RWPE1 (cell line): ENCODE results near the gene FYB2.
"Not testable (repeated sequence)": the region's sequence is repeated elsewhere in the genome, so short reads cannot be mapped to it uniquely, and the experiment has no call there.

Experiments
- CTCF ChIA-PET: fragments of 350-600 bp; sonication (Branson Sonifier 250); formaldehyde crosslinking; extraction: SDS; loops from one replicate; lab custom pipeline; 2021; lab: Yijun Ruan, JAX
- POLR2A ChIA-PET: fragments of 400-600 bp; formaldehyde crosslinking; extraction: SDS; loops from one replicate; lab custom pipeline; 2020; ENCODE audit warnings: antibody characterized with exemption; ENCODE audit not compliant: low non-redundant PET; lab: Yijun Ruan, JAX
- DNase-seq: peaks from one replicate; pipeline ENCODE4 v3.0.0; 2012; ENCODE audit warnings: low spot score
- H3K27ac ChIP-seq: fragments of 450-650 bp; 2 replicates; pipeline ENCODE4 v1.5.1; 2017
- CTCF ChIP-seq: fragments of 450-650 bp; conservative IDR thresholded peaks from 2 replicates; pipeline ENCODE4 v1.5.1; 2017; ENCODE audit warnings: low read depth, mild to moderate bottlenecking

The FYB2 gene

GRCh38 chr1:56780826-56781225 lies 38.4 kb downstream of the FYB2 start:
- H3K27ac ChIP-seq, result no peak overlapping the region
- CTCF ChIA-PET, result interaction anchor here (0.6 kb wide), 1 partner anchor 133 kb away, joined by 3 read pairs; no protein-coding TSS in a partner anchor
- DNase-seq, result no peak
- TF ChIP-seq CTCF, result no peak
- POLR2A ChIA-PET, result no interaction called here

DNA sequence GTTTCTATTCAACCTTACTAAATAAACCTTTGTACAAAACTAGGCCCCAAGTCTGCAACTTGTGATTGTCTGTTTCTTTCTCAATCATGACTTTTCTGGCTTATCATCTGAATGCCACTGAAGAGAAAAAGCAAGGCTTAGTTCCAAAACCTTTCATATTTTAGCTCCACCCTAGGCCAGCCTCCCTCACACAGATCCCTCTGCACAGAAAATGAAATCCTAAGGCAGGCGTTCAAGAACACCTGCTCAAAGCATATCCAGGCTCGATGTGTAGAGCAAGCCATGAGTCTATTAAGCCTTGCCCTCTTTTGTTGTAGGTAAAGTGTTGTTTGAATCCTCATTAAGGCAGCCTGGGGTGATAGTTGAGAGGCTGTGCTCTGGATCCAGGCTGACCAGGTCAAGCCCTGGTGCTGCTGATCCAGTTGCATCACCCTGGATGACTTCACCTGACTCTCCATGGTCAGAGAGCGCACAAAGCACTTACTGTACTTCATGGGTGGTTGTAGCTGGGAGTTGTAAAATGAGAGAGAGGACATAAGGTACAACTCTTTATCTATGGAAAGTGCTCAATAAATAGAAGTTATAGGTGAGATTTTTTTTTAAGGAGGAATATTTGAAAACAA lies 39.0 kb downstream of the FYB2 start:
- H3K27ac ChIP-seq, result no peak overlapping the region
- DNase-seq, result no peak
- CTCF ChIA-PET, result interaction anchor here (0.6 kb wide), 1 partner anchor 133 kb away, joined by 3 read pairs; no protein-coding TSS in a partner anchor
- POLR2A ChIA-PET, result no interaction called here
- no peak for TF ChIP-seq CTCF

DNA sequence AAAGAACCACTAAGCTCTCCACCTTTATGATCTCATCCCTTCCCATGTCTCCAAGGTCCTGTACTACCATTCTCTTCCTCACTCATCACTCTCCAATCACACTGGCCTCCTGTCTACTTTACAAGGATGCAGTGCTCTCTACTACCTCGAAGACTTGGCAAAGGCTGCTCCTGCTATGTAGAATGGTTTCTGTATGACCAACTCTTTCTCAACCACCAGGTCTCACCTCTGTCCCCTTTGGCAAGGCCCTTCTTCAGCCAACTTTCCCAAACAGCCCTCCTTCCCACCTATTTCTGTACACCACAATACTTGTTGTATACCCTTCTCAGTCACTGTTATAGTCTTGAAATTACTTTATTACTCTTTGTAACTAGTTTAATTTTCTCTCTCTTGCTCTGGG lies 41.2 kb downstream of the FYB2 start:
- POLR2A ChIA-PET, result no interaction called here
- DNase-seq, result no peak
- TF ChIP-seq CTCF, result no peak
- CTCF ChIA-PET, result no interaction called here
- H3K27ac ChIP-seq, result no peak overlapping the region

GRCh38 chr1:56774732-56775131 lies 44.5 kb downstream of the FYB2 start:
- POLR2A ChIA-PET, H3K27ac ChIP-seq, DNase-seq: not testable (repeated sequence)
- CTCF ChIA-PET, result interaction anchor here (0.5 kb wide), 1 partner anchor 1307 kb away, joined by 4 read pairs; no protein-coding TSS in a partner anchor

DNA sequence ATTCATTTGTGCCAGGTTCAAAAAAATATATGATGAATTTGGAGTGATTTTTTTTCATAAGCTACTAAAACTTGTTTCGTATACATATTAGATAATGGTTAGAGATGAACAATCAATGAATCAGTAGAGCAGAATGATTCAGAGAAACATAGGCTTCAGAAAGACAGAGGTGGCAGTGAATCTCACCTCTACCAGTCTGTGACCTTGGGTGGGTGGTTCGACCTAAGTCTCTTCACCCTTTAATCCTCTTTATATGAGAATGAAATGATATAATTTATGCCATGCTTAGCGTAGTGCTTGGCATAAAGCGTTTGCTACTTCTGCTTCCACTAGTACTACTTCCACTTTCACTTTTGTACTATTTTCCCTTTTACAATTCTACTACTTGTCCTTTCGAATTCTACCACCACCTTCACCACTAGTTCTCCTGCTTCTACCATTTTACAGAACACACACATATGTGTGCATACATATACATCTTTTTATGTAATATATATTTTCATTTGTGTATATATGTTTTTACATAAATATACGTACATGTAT lies 45.1 kb downstream of the FYB2 start:
- ChIA-PET POLR2A (no interaction called here), CTCF (no interaction called here)
- no peak for DNase-seq
- no peak overlapping the region for H3K27ac ChIP-seq
- no peak for TF ChIP-seq CTCF

DNA sequence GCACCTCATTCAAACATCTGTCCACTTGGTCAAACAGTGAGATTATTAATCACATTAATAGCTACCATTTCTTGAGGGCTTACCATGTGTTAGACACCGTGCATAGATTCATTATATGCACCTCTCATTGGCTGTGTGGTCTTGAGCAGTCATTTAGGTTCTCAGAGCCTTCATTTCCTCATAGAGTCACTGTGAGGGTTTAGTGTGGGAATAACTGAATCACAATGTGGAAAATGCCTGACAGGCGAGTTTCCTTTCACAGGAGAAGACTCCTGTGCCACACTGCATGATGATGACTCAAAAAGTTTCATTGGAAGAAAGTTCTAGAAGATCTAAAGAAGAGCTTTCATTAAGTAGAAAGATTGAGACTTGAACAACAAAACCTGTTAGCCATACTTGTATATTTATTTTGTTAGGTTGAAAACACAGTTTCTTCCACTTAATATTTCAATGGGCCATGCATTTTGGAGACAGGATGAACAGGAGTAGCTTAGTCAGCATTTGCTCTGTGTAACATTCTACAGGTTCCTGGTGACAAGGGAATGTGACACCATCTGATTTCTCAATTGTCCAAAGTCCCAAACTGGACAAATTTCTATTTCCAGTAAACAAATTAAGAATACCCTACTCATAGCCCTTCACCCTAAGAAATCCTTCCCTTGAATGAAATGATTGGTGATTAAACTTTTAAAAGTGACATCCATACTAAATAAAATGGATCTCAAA lies 45.7 kb downstream of the FYB2 start:
- ChIA-PET CTCF (no interaction called here), POLR2A (no interaction called here)
- H3K27ac ChIP-seq, result no peak overlapping the region
- TF ChIP-seq CTCF, result no peak
- no peak for DNase-seq

DNA sequence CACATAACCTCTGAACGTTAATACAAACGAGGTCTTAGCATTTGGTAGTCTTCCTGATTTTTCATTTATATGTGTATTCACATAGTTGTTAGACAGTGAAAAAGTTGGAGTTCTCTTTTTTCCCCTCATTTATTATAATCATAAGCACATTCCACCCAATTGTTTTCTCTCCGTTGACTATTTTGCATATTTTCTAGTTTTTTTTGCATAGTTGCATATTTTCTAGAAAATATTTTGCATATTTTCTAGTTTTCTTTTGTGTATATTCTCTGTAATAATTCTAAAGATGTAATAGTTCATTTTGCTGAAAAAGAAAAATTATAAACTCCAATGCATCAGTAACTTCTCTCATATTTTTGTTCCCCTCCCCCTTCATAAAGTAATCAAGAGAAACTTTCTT lies 47.5 kb downstream of the FYB2 start:
- no peak for DNase-seq
- CTCF ChIA-PET, result interaction anchor here (1.0 kb wide), 1 partner anchor 7 kb away, joined by 4 read pairs; no protein-coding TSS in a partner anchor
- TF ChIP-seq CTCF, result no peak
- no peak overlapping the region for H3K27ac ChIP-seq
- POLR2A ChIA-PET, result no interaction called here
